Ecto neural progenitor cell (in vitro differentiated cells): ENCODE results near the gene COTL1.
A peak's percentile ranks its signal among the peaks of the same experiment; 100 is the strongest.

Experiments
- DNase-seq: peaks from one replicate; pipeline ENCODE4 v3.0.0-alpha.2; 2018; ENCODE audit warnings: low spot score

Gene COTL1, protein sequence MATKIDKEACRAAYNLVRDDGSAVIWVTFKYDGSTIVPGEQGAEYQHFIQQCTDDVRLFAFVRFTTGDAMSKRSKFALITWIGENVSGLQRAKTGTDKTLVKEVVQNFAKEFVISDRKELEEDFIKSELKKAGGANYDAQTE

DNA sequence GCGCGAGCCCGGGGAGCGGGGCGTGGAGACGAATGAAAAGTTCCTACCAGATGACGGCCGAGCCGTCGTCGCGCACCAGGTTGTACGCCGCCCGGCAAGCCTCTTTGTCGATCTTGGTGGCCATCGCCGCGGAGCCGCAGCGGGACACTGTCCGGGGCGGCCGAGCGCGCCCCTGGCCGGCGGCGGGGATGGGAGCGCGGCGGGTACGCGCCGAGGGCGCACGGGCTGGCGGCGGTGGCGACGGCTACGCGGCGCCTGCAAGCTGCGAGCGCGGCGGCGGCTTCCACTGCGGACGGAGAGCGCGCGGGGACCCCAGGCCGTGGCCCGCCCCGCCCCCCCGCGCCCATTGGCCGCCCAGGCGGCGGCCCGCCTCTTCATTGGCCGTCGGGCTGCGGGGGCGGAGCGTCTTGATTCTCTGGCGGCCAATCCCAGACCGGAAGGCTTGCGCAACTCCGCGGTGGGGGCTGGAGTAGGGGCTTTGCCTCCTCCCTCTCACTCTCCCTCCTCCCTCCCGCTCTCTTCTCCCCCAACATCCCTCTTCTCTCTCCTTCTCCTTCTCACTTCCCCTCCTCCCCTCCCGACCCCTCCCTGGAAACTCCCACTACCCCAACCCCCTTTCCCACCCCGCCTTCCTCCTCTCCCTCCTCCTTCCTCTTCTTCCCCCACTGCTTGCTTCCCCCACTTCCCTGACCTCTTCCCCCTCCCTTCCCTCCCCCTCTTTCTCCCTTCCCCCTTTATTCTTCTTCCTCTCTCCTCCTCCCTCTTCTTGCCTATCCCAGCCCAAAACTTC is at the start of gene COTL1:
COTL1 (minus strand) TSS at position 288 of the 790 bp plus-strand sequence; CDS start at position 124, 164 bp downstream.
- DNase-seq = peak; percentile 94

DNA sequence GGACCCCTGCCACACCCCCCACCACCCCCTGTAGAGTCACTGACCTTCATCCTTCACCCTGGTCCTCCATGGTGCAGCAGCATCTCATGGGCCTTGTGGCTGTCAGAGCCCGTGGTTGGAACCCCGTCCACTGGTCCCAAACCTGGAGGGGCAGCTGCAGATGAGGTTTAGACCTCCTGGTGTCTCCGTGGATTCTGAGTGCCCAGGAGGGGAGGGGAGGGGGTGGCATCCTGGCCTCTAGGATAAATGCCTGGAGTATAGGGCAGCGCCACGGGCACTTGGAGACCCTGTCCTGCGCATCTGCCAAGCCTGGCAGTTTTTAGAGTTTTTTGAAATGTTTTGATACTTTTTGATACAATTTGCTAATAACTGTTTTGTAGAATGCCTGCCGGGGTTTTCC is 48.0 kb upstream of the COTL1 start:
- no peak for DNase-seq

DNA sequence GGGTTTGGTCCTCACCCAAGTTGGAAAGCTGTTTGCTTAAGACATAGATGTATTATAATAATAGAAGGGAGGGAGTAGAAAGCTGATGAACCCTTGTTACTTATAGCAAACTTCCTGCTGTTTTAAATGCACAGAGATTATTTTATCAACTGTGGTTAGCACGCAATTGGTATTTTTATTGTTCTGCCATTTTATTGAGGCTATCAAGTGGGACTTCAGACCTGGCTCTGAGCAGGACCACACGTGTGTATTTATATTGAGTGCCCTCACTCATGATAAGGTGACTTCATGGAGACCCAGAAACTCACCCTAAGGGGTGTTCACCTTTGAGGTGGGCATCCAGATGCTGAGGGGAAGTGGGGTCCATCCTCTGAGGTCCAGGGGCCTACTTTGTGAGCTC is 47.5 kb upstream of the COTL1 start:
- DNase-seq = no peak

DNA sequence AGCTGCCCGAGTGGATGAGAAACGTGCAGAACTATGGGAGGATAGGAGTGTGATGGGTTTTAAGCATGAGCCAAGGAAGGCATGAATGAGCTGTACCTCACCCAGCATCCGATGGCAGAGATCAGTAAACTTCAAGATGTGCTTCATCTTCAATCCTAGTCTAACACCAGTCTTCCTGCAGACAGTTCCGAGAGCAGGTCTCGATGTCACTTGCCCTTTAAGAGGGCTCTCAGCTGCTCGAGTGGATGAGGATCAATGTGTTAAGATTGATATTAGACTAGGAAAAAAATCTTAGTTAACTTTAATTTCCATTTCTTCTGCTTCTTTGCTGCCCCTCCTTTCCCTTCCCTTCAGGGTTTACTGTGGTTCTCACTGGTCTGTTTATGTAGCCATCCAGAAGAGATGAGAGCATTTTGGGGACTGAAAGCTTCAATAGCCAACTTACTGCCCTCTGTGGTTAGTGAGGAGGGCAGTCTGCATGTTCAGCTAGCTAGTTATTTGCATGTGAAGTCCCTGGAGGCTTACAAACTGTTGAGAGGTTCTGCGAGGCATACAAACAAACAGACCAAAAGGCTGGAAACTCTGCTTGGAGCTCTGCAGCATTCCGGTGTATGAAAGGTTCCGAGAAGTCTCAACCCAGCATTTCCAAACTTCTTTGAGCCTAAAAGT is 45.7 kb upstream of the COTL1 start:
- DNase-seq = no peak

DNA sequence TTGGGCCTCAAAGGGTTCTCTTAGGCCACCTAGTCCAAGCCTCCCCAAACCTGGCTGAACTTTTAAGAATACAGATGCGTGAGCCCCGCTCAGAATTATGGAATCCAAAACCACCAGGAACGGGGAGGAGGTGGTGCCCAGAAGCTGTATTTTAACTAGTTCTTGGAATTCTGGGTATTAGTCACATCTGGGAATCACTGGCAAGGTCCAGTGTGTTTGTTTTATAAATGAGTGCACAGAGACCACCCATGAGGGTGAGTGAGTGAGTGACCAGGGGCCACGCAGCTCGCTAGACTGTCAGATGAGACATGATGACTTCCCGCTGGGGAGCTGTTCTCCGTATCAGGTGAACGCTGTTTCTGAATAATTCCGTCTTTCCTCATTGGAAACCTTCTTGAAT is 44.6 kb upstream of the COTL1 start:
- DNase-seq = no peak

DNA sequence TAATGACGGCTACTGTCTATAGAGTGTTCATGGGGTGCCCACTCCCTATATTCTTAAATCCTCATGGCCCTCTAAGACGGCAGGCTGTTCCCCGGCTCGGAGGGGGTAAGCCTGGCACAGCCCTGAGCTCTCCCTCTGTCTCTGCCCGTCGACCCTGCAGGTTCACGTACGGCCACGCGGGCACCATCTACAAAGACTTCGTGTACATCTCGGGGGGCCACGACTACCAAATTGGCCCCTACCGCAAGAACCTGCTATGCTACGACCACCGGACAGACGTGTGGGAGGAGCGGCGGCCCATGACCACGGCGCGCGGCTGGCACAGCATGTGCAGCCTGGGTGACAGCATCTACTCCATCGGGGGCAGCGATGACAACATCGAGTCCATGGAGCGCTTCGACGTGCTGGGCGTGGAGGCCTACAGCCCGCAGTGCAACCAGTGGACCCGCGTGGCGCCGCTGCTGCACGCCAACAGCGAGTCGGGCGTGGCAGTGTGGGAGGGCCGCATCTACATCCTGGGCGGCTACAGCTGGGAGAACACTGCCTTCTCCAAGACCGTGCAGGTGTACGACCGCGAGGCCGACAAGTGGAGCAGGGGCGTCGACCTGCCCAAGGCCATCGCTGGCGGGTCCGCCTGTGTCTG is 43.7 kb upstream of the COTL1 start:
- no peak for DNase-seq

DNA sequence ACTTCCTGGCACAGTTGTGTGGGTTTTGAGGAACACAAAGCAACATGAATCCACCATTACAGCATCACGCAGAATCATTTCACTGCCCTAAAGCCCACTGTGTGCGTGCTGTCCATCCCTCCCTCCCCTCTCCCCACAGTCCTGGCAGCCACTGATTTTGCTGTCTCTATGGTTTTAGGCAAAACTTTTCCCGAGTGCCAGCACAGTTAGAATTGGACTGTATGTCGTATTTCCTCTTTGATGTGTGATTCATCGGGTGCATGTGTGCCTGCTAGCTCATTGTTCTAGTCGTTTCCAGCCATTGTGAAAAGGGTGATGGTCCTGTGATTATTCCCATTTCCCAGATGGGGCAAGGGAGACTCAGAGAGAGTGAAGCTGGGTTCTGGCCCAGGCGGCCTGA is 43.1 kb upstream of the COTL1 start:
- DNase-seq = no peak

DNA sequence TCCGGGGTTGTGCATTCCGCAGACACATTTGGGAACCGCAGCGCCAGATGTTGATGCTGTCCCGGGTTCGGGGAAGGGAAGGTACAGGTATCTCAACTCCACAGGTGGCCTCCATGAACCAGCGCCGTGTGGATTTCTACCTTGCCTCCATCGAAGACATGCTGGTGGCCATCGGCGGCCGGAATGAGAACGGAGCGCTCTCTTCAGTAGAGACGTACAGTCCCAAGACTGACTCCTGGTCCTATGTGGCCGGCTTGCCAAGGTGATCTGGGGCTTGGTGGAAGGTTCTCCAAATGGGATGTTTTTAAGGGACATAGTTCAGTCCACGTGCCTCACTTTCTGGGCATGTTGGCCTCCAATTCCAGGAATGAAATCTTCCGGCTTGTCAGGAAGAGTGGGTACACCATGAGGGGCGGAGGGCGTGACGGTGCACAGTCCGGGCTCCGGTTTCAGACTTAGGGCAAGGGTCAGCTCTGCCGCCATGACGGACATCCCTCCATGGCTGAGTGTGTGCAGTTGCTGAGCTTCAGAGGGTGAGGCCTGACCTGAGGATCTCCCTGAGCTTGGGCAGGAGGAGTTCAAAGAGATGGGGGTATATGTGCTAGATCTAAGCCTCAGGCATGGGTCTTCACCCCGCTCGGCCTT is 41.9 kb upstream of the COTL1 start:
- no peak for DNase-seq

DNA sequence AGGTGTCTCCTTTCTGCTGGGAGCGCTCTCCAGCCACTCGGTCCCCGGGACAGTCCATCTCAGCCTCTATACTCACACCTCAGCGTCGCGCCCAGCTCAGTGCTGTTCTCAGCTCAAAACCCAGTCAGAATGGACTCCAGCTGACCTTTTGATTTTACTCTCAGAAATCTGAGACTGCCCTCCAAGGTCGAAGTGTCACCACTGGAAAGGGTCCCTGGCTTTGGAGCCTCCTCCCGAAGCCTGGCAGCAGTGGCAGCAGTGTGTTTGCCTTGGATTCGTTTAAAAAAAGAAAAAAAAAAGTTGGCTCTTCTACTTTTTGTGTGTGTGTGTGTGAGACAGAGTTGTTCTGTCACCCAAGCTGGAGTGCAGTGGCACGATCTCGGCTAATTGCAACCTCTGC is 40.8 kb upstream of the COTL1 start:
- DNase-seq = no peak

DNA sequence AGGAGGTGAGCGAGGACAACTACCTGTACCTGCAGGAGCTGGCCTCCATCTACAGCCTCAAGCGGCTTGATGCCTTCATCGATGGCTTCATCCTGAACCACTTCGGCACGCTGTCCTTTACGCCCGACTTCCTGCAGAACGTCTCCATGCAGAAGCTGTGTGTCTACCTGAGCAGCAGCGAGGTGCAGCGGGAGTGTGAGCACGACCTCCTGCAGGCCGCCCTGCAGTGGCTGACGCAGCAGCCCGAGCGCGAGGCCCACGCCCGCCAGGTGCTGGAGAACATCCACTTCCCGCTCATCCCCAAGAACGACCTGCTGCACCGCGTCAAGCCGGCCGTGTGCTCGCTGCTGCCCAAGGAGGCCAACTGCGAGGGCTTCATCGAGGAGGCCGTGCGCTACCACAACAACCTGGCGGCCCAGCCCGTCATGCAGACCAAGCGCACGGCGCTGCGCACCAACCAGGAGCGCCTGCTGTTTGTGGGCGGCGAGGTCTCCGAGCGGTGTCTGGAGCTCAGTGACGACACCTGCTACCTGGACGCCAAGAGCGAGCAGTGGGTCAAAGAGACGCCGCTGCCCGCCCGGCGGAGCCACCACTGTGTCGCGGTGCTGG is 39.5 kb upstream of the COTL1 start:
- DNase-seq = no peak

DNA sequence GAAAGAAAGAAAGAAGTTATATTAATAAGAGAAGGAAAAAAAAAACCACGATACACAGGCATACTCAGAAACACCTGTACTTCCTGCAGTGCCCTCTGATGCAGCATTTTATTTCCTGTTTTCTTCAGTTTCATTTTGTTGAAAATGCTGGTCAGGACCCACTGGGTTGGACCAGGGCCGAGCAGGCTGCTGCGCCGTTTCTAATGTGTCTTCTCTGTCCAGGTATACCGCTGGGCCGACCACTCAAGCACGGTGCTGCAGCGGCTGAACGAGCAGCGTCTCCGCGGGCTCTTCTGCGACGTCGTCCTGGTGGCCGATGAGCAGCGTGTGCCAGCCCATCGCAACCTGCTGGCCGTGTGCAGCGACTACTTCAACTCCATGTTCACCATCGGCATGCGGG is 38.8 kb upstream of the COTL1 start:
- DNase-seq = no peak

DNA sequence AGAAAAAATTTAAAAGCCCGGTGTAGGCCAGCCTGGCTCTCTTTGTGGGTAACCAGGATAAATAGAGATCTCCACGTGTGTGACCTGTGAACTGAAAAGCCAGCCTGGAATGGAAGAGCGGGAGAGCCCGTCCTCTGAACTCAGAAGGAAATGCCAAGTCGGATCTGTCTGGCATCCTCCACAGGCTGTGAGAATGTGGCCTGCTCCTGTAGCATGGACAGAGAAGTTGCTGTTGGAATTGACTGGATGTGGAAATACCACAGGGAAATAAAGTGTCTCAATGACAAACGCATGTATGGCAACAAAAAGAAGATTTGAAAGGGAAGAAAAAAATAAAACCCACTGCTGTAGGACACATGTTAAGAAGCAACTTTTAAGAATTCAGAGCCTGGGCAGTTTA is 37.1 kb upstream of the COTL1 start:
- DNase-seq = no peak

DNA sequence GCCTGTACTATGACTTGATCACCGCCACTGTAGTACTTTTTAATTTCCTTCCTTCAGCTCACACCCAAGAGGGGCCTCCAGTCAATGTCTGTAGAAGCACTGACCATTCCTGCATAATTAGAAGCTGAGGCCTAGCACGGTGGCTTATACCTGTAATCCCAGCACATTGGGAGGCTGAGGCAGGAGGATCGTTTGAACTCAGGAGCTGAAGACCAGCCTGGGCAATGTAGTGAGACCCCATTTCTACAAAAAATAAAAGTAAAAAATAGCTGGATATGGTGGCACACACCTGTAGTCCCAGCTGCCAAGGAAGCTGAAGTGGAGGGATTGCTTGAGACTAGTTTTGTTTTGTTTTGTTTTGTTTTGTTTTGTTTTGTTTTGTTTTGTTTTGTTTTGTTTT is 36.4 kb upstream of the COTL1 start:
- no peak for DNase-seq

DNA sequence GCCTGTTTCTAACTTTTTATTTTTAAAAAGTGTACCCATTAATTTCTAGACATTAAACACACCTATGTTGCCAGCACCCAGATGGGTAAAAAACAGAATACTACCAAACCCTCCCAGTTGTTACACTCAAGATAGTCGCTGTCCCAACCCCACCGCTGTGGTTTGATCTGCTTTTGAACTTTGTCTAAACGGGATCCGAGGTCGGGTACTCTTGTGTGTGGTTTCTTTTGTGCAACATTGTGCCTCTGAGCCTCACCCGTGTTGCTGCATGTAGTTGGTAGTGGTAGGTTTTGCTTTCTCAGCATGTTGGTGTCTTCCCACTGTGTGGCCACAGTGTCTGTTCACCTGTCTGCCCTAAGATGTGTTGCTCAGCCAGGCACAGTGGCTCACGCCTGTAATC is 34.7 kb upstream of the COTL1 start:
- no peak for DNase-seq

DNA sequence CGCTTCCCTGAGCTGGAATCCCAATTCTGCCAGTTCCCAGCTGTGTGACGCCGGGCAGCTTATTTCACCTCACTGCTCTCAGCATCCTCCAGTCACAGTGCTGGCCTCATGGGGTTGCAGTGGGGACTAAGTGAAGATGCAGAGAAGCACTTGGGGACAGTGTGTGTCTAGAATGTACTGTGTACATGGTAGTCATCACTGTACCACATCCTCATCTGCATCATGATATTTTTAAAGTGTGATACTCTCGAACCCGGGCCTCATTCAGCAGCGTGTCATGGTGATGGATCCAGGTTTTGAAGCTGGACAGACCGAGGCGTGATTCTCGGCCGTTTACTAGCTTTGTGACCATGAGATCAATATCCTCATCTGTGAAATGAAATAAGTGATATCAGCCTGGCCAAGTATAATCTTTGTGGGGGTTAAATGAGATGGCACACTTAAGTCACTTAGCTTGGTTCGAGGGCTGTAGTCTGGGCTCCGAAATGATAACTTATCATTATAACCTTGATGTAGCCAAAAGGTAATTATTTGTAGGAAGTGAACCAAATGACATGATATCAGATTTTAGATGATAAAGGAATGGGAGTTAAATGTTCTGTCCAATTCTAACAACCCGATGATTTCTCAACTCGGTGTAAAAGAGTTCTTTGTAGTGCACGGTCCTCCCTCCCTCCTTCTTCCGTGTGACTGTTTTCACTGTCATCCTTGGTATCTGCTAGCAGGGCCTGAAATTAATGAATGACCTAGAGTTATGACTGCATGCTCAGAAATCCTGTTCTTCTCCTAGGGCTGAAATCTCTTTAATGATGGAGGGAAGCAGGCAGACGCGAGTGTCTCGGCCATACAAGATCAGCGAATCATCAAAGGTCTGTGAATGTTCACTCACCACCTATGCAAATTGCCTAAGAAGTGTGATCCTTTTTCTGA is 32.4 kb upstream of the COTL1 start:
- no peak for DNase-seq

DNA sequence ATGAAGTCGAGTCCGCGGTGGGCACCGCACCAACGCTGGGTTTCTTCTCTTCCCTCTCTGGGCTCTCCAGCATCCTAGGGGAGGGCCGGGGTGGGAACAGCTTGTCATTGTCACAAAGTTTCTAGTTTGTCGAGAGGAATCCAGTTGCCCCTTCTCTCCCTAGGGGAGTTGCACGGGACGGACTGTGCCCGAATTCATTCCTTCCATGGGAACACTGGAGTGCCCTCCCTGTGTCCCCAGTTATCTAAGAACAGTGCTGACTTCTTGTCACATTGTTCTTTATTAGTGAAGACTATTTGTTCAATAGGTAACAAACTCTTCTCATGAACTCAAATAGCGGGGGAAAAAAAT is 31.6 kb upstream of the COTL1 start:
- no peak for DNase-seq

DNA sequence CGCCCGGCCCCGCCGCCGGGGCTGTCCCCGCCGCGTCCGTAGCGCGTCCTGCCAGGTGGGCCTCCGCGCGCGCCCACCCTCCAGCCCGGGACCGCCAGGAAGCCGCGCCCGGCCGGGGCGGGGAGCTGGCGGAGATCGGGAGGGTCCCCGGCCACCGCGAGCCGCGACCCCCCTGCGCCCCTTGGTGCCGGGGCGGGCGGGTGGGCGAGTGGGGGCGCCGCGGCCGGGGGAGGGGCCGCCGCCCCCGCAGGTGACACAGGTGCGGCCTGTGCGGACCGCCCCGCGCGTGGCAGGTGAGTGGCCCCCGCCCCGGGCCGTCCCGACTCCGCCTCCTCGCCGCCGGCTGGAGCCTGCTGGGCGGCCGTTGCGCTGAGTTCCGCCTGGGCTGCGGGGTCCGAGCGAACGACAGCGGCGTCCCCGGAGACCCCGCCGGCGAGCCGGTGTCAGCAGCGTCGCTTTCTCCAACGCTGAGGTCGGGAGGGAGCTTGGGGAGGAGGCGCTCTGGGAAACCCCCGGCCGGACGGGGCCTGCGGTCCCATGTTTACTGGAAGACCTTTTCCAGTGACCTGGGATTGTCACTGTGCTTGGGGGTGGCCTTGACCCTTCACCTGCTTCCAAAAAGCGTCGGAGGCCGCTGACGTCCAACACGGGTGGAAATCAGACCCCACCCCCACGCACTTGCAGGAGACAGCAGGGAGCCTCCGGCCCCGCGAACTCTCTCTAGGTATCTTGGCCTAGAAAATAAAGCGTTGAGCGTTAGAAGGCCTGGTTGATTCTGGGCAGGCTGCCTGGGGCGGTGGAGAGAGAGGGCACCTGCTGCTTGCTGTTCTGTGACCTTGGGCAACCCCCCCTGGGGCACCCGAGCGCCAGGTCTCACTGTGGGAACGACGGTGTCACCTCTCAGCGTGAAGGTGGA is 31.0 kb upstream of the COTL1 start:
- peak; percentile 69 for DNase-seq

DNA sequence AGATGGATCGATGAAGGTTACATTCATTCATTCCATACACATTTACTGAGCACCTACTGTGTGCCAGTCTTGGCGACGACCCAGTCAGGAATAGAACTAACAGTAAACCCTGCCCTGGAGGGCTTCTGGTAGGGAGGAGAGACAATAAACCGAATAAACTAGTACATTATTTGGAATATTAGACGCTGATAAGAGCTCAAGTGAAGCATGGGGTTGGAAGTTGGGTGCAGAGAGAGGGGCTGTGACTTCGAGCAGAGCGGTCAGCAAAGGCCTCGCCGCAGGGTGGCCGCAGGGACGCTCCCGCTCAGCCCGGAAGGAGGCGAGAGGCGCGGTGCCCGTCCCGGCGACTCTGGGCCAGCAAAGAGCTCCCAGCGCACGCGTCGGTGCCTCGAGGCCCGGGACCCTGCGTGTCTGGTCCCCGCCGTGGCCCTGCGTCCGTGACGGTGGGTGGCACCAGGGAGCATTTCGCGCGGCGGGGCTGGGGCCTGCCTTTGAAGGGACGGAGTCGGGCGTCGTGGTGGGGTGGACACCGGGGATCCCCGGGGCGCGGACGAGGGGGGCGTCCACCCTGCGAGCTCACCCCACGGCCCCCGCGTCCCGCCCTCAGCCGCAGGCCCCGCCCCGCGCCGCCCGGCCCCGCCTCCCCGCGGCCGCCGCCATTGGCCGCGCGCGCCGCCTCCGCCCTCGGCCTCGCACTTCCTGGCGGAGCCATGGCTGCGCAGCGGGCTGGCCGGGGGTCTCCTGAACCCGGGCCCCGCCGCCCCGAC is 30.1 kb upstream of the COTL1 start, which contains the start of gene KLHL36:
KLHL36 (plus strand) TSS at position 684 of the 767 bp plus-strand sequence. CDS start 2,357 bp downstream, outside the sequence.
- DNase-seq = peak; percentile 75

DNA sequence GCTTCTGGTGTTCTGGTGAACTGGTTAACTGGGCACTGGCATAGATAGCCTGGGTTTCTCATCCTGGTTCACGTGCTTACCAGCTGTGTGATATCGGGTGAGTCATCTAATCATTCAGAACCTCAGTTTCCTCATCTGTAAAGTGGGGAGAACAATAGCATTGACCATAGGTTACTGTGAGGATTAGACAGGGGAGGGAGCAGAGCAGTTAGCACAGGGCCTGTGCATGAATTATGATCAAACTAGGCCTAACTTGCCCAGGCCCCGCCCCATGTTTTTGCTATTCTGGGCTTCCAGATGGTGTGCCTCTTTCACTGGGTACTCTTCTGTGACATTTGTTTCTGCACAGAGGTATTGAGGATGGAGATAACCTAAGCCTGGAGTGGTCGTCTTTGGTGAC is 25.8 kb upstream of the COTL1 start:
- no peak for DNase-seq
